HG03439 (cell line): Measurements from ENCODE around the gene DCN.

Experiments
- ATAC-seq: cut with Tn5 transposase; IDR thresholded peaks from one replicate; pipeline ENCODE4 v1.9.1; 2021; ENCODE audit warnings: mild to moderate bottlenecking, moderate library complexity; ENCODE audit not compliant: unreplicated experiment

Gene DCN

DNA sequence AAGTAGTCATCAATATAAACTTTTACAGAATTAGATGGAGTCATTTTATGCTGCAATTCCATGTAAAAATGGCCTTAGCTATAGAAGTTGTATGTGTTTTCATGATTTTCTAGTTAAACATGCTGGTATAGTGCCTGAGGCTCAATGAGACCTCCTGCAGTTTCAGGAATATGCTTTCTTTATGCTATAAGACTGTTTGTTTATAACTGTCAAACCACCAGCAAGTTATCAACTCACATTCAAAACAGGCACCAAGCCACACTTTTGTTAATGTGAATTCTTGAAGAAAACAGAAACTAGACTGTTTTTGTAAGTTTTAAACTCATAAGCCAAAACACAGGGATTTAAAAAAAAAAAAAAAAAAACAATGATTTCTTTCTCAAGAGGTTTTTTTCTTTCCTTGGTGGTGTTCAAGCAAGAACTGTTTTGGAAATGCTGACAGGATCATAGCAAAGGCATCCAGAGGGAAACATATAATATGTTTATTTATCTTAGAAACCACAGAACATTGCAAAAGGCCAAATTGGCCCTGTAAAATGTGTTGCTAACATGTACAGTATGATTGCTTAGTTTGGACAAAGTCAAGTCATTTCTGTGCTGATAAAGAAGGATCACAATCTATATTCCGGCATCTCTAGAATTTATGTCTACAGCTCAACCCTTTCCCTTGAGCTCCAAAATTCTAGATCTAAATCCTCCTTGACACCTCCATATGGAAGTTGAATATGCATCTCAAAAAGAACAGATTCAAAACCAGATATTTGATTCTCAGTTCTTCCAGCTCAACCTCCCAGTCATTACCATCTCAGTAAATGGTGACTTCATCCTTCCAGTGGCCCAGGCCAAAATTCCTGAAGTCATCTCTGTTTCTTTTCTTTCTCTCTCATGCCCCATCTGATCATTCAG, 42.3 kb downstream of the DCN start:
- ATAC-seq, result no peak

DNA sequence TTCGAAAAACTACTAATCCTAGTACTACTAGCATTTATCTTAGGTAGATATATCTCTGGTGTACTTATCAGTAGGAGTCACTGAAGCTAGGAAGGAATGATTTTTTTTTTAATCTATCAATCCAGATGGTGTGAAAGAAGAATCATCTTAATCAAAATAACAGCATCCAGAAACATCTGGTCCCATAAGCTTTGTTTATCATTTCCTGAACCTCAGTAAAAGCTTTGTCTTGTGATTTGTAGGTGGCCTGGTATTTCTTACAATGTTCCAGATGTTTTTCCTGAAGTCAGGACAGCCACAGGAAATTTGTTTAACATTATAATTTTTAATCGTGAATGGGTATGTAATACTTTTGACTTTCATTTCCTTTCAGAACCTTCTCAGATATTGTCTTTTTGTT, 43.3 kb downstream of the DCN start:
- no peak for ATAC-seq

GRCh38 chr12:91138337-91138920, 44.2 kb downstream of the DCN start:
- no peak for ATAC-seq

- ATAC-seq, result no peak
Measured at GRCh38 chr12:91133871-91134270, 48.7 kb downstream of the DCN start.

DNA sequence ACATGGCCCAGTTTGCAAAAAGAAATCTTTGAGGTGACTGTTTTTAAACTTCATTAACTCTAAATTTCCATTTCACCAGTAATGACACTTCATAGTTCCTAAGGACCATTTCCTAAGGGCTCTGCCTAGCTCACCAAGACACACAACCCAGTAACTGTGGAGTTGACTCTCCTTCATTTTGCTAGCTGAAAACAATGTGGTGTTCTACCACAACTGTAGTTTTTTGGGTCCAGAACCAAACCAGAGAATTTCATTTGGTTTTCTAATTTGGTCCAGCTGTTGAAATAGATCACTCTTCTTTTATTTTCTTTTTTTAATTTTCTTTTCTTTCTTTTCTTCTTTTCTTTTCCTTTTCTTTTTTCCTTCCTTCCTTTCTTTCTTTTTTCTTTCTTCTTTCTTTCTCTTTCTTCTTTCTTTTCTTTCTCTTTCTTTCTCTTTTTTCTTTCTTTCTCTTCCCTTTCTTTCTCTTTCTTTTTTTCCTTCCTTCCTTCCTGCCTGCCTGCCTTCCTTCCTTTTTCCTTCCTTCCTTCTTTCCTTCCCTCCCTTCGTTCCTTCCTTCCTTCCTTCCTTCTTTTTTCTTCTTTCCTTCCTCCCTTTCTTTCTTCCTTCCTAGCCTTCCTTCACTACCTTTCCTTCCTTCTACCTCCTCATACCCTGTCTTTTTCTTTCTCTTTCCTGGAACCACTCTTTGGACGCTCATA, 52.8 kb downstream of the DCN start:
- ATAC-seq, result no peak

GRCh38 chr12:91127751-91128150, 54.9 kb downstream of the DCN start:
- no peak for ATAC-seq

- no peak for ATAC-seq
Measured at GRCh38 chr12:91127306-91127705, 55.3 kb downstream of the DCN start.

- ATAC-seq, result no peak
Measured at GRCh38 chr12:91126516-91126915, 56.1 kb downstream of the DCN start.

DNA sequence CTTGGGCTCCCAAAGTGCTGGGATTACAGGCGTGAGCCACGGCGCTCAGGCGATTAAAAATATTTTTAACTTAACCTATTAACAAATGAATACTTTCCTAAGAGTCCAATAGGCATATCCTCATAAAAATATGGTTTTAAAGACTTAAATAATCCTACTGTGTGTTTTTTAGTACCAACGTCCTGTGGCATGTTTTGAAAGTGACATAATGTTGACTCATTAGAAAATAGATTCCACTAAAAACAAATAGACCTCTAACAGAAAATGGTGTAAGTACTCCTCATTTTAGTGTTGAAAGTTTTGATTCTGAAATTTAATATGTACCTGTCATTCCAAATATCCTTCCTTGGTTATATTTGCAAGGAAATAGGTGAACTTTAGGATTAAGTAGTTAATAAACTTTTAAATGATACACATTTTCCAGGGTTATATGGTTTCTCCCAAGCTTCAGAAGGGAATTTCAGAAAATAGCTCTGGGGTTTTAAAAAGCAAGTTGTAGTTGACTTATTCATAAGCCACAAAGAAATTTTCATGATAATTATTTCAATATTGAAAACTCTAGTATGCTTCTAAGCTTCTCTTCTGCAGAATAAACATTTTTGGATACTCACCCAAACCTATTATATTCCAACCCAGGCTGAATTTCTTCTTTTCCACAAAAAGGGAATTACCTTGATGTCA, 59.2 kb downstream of the DCN start:
- no peak for ATAC-seq

- no peak for ATAC-seq
Measured at GRCh38 chr12:91120781-91121180, 61.8 kb downstream of the DCN start.

GRCh38 chr12:91119089-91119488, 63.5 kb downstream of the DCN start:
- ATAC-seq, result no peak

DNA sequence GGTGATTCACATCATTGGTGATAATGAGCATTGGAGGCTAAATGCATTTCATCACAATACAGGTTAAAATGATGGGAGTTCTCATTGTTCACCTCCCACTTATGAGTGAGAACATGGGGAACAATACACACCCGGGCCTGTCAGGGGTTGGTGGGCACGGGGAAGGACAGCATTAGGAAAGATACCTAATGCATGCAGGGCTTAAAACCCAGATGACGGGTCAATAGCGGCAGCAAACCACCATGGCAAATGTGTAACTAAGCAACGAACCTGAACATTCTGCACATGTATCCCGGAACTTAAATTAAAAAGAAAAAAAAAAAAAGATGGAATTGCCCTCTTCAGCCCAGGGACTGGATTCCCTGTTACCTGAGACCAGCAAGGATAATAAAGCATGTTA, 69.0 kb downstream of the DCN start:
- ATAC-seq, result no peak

- no peak for ATAC-seq
Measured at GRCh38 chr12:91111366-91112325, 71.0 kb downstream of the DCN start, which contains the start of gene LUM. LUM (minus strand) TSS chr12:91111494; CDS start chr12:91108979, 2,515 bp downstream.

GRCh38 chr12:91110311-91110924, 72.2 kb downstream of the DCN start:
- no peak for ATAC-seq

- no peak for ATAC-seq
Measured at GRCh38 chr12:91109581-91110310, 72.9 kb downstream of the DCN start.

GRCh38 chr12:91109148-91109564, 73.5 kb downstream of the DCN start:
- ATAC-seq, result peak; percentile 54

GRCh38 chr12:91108196-91108755, 74.3 kb downstream of the DCN start:
- no peak for ATAC-seq

DNA sequence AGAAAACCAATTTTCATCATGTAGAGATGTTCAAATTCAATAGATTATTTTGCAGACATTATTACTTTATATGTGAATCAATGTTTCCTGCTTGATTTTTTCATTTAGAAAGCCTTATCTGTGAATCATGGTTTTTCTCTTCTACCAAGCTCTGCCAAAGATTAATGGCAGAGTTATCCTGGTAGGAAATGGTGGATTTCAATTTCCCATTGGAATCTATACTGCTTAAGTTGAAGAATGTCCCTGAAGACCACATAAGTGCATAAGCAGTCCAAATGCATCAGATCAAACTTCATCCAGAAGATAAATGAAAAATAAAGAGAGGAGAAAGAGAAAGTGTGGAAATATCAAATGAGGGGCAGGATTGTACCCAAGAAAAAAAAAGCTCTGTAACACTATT, 76.3 kb downstream of the DCN start:
- no peak for ATAC-seq

GRCh38 chr12:91105807-91106206, 76.8 kb downstream of the DCN start:
- ATAC-seq, result no peak
